Measurements from ENCODE around the gene CASK.
"Not testable (repeated sequence)": the region's sequence is repeated elsewhere in the genome, so short reads cannot be mapped to it uniquely, and the experiment has no call there.

Gene CASK

DNA sequence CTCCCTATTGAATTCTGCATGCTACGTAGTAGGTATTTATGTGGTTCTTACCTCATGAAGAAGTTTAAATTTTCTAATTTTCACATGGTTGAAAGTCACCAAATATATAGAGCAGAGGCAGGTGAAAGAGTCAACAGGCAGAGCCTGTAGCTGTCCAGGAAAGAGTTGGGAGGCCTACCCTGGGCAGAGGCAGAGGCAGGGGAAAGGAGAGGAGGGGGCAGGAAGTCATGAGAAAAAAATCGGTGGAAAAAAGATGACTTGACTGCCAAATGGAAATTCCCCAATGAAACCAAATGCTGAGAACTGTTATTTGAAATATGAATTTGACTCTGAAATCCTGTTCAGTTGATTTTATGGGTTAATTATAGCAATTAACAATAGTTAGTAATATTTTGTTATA is 257.7 kb downstream of the CASK start:
- Histone ChIP-seq H3K36me3 (peaks cover 0 to 4% (median 0%) of the 10 kb centered on the region in 11 experiments; a peak in 2 of 22 replicates), H3K9me3 (replicated peaks in 1 of 11) (peaks cover 0 to 6% (median 0%) of the 10 kb centered on the region in 11 experiments; a peak in 2 of 22 replicates), H3K27me3 (peaks cover 90 to 100% (median 99%) of the 10 kb centered on the region in 11 experiments), H3K9ac (no peak overlapping the region), H3K4me3 (no peak overlapping the region), H3K27ac (peak overlapping the region in 1 of 11 experiments; percentile 23; a peak in 2 of 22 replicates), H3K4me1 (peaks cover 0 to 57% (median 3%) of the 10 kb centered on the region in 10 experiments; a peak in 10 of 20 replicates), H3K4me2 (peak overlapping the region in 3 of 11 experiments; percentile 55 to 67 (median 62); a peak in 4 of 22 replicates), H4K20me1 (peaks cover 0 to 3% (median 0%) of the 10 kb centered on the region in 11 experiments; a peak in 2 of 22 replicates)
- TF ChIP-seq Cebpa-rat (IDR thresholded peaks at IDR 0.05), result no peak

GRCh38 chrX:41664908-41665307 is 258.4 kb downstream of the CASK start:
- H3K36me3 ChIP-seq, result peaks cover 0 to 10% (median 5%) of the 10 kb centered on the region in 11 experiments; a peak in 9 of 22 replicates
- TF ChIP-seq Cebpa-rat (IDR thresholded peaks at IDR 0.05), result no peak
- H3K27me3 ChIP-seq, result peaks cover 90 to 100% (median 98%) of the 10 kb centered on the region in 11 experiments
- peaks cover 0 to 6% (median 0%) of the 10 kb centered on the region in 11 experiments; a peak in 2 of 22 replicates for H3K9me3 ChIP-seq (replicated peaks in 1 of 11)
- H3K4me3 ChIP-seq, result no peak overlapping the region
- peak overlapping the region in 3 of 11 experiments; percentile 6 to 67 (median 62); a peak in 4 of 22 replicates for H3K4me2 ChIP-seq
- peak overlapping the region in 2 of 11 experiments; percentile 3 to 9; a peak in 2 of 22 replicates for H3K27ac ChIP-seq
- peaks cover 0 to 57% (median 3%) of the 10 kb centered on the region in 10 experiments; a peak in 10 of 20 replicates for H3K4me1 ChIP-seq
- no peak overlapping the region for H3K9ac ChIP-seq
- peaks cover 0 to 3% (median 0%) of the 10 kb centered on the region in 11 experiments; a peak in 2 of 22 replicates for H4K20me1 ChIP-seq

- H3K4me3 ChIP-seq, result no peak overlapping the region
- peaks cover 0 to 6% (median 0%) of the 10 kb centered on the region in 11 experiments; a peak in 2 of 22 replicates for H3K9me3 ChIP-seq (replicated peaks in 1 of 11)
- H4K20me1 ChIP-seq, result peaks cover 0 to 3% (median 0%) of the 10 kb centered on the region in 11 experiments; a peak in 2 of 22 replicates
- H3K27me3 ChIP-seq, result peaks cover 90 to 100% (median 98%) of the 10 kb centered on the region in 11 experiments
- no peak for TF ChIP-seq Cebpa-rat (IDR thresholded peaks at IDR 0.05)
- H3K4me1 ChIP-seq, result peaks cover 0 to 57% (median 3%) of the 10 kb centered on the region in 10 experiments; a peak in 10 of 20 replicates
- H3K36me3 ChIP-seq, result peaks cover 0 to 15% (median 8%) of the 10 kb centered on the region in 11 experiments; a peak in 10 of 22 replicates
- no peak overlapping the region for H3K9ac ChIP-seq
- H3K27ac ChIP-seq, result peak overlapping the region in 1 of 11 experiments; percentile 3; a peak in 1 of 22 replicates
- peak overlapping the region in 2 of 11 experiments; percentile 6 to 67; a peak in 1 of 22 replicates for H3K4me2 ChIP-seq
Measured at GRCh38 chrX:41664375-41664901, 258.9 kb downstream of the CASK start.

- no peak for TF ChIP-seq Cebpa-rat (IDR thresholded peaks at IDR 0.05)
- Histone ChIP-seq H3K27ac (no peak overlapping the region), H3K27me3 (peaks cover 93 to 100% (median 98%) of the 10 kb centered on the region in 11 experiments), H3K9me3 (replicated peaks in 1 of 11) (peaks cover 0 to 1% (median 0%) of the 10 kb centered on the region in 11 experiments; a peak in 1 of 22 replicates), H3K36me3 (peaks cover 3 to 39% (median 24%) of the 10 kb centered on the region in 11 experiments; a peak in 17 of 22 replicates), H3K4me1 (peaks cover 0 to 40% (median 0%) of the 10 kb centered on the region in 10 experiments; a peak in 9 of 20 replicates), H4K20me1 (peaks cover 0 to 3% (median 0%) of the 10 kb centered on the region in 11 experiments; a peak in 2 of 22 replicates), H3K9ac (no peak overlapping the region), H3K4me2 (peak overlapping the region in 2 of 11 experiments; percentile 28 to 37; a peak in 2 of 22 replicates), H3K4me3 (no peak overlapping the region)
Measured at GRCh38 chrX:41661366-41662095, 261.8 kb downstream of the CASK start.

GRCh38 chrX:41655631-41656030 is 267.7 kb downstream of the CASK start:
- TF ChIP-seq Cebpa-rat (IDR thresholded peaks at IDR 0.05), result no peak
- Histone ChIP-seq H4K20me1 (0 out of 22 replicates have a peak, but pooled peaks cover 0 to 3% (median 0%) of the 10 kb centered on the region in 11 experiments), H3K9ac (no peak overlapping the region), H3K27me3 (peaks cover 98 to 100% (median 99%) of the 10 kb centered on the region in 11 experiments), H3K36me3 (peaks cover 8 to 81% (median 33%) of the 10 kb centered on the region in 11 experiments; a peak in 19 of 22 replicates), H3K4me1 (no peaks in the 10 kb centered on the region), H3K9me3 (replicated peaks in 1 of 11) (peaks cover under 1 to 21% (median 11%) of the 10 kb centered on the region in 11 experiments; a peak in 14 of 22 replicates), H3K4me3 (no peak overlapping the region), H3K27ac (no peak overlapping the region), H3K4me2 (no peak overlapping the region)

DNA sequence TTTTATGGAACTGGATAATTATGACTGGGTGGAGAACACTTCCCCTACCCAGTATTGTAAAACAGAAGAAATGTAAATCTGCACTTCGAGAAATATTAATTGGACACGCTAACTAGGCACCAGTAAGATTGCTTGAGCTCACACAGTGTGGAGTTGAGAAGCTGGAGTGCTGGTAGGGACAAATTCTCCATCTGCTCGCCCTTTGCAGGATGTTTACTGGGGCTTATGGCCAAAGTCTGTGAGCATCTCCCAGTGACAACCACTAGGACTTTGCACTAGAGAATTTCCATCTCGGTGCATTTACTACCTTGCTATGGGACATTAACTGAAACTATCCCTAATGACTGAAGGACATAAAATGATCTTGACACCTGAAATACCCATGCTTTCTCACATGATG is 268.3 kb downstream of the CASK start:
- no peak overlapping the region for H3K4me3 ChIP-seq
- H3K36me3 ChIP-seq, result peaks cover 8 to 80% (median 33%) of the 10 kb centered on the region in 11 experiments; a peak in 19 of 22 replicates
- no peak overlapping the region for H3K27ac ChIP-seq
- 0 out of 22 replicates have a peak, but pooled peaks cover 0 to 3% (median 0%) of the 10 kb centered on the region in 11 experiments for H4K20me1 ChIP-seq
- no peak overlapping the region for H3K4me2 ChIP-seq
- TF ChIP-seq Cebpa-rat (IDR thresholded peaks at IDR 0.05), result no peak
- H3K9me3 ChIP-seq (replicated peaks in 1 of 11), result peaks cover 3 to 26% (median 16%) of the 10 kb centered on the region in 11 experiments; a peak in 15 of 22 replicates
- H3K4me1 ChIP-seq, result no peaks in the 10 kb centered on the region
- H3K27me3 ChIP-seq, result peaks cover 96 to 100% (median 100%) of the 10 kb centered on the region in 11 experiments
- no peak overlapping the region for H3K9ac ChIP-seq

- H3K27me3 ChIP-seq, result peaks cover 80 to 94% (median 92%) of the 10 kb centered on the region in 11 experiments
- no peak overlapping the region for H3K9ac ChIP-seq
- 0 out of 22 replicates have a peak, but pooled peaks cover 0 to 2% (median 0%) of the 10 kb centered on the region in 11 experiments for H4K20me1 ChIP-seq
- H3K36me3 ChIP-seq, result peaks cover 1 to 60% (median 20%) of the 10 kb centered on the region in 11 experiments; a peak in 14 of 22 replicates
- no peak overlapping the region for H3K4me3 ChIP-seq
- no peaks in the 10 kb centered on the region for H3K4me1 ChIP-seq
- no peak overlapping the region for H3K4me2 ChIP-seq
- H3K9me3 ChIP-seq (replicated peaks in 1 of 11), result peaks cover 16 to 39% (median 27%) of the 10 kb centered on the region in 11 experiments
- no peak overlapping the region for H3K27ac ChIP-seq
- TF ChIP-seq Cebpa-rat (IDR thresholded peaks at IDR 0.05), result peak in 5 of 11 experiments; percentile 30 to 82 (median 40); a peak in 4 of 22 replicates
Measured at GRCh38 chrX:41653125-41653524, 270.2 kb downstream of the CASK start.

GRCh38 chrX:41646201-41646600 is 277.2 kb downstream of the CASK start:
- not testable (repeated sequence) for H3K9ac ChIP-seq, H3K27ac ChIP-seq, H3K4me2 ChIP-seq, H3K4me1 ChIP-seq, H4K20me1 ChIP-seq, H3K4me3 ChIP-seq
- Histone ChIP-seq H3K36me3 (peaks cover 0 to 17% (median 8%) of the 10 kb centered on the region in 11 experiments; a peak in 9 of 22 replicates), H3K9me3 (replicated peaks in 1 of 11) (peaks cover 55 to 73% (median 63%) of the 10 kb centered on the region in 11 experiments), H3K27me3 (peaks cover 28 to 63% (median 54%) of the 10 kb centered on the region in 11 experiments; a peak in 21 of 22 replicates)
